ENCODE measurements around the gene L1CAM.

Gene L1CAM

GRCh38 chrX:153917869-153918268, 31.9 kb upstream of the L1CAM start:
- Mint-ChIP-seq H3K36me3 (peaks cover 11 to 40% of the 10 kb centered on the region in 2 donors), H3K27me3 (no peaks in the 10 kb centered on the region), H3K4me3 (no peak overlapping the region), H3K9me3 (no peaks in the 10 kb centered on the region), H3K4me1 (peaks cover 15 to 29% of the 10 kb centered on the region in 2 donors), H3K27ac (peak overlapping the region; percentile 62)
- DNase-seq (no peak), ATAC-seq (replicated peaks) (no peak)

DNA sequence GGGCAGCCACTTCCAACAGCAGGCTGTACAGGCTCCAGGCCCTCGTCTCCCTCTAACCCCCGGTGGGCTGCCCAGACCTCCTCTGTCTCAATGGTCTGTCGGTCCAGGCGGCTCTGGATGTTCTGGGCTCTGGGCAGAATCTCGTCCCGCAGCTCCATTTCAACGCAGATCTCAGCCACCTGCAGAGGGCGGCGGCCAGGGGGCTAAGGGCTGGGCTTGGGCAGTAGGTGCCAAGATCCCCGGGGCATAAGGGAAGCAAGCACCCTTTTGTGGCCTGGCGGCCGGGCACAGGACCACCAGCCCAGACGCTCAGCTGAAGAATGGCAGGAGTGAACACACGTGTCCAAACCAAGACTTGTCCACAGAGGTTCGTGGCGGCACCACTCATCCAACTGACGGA, 27.7 kb upstream of the L1CAM start:
- no peak overlapping the region for H3K27ac Mint-ChIP-seq
- DNase-seq (no peak), ATAC-seq (replicated peaks) (no peak)
- no peak overlapping the region for H3K4me3 Mint-ChIP-seq
- peaks cover 4 to 5% of the 10 kb centered on the region in 2 donors for H3K4me1 Mint-ChIP-seq
- no peaks in the 10 kb centered on the region for H3K9me3 Mint-ChIP-seq
- H3K36me3 Mint-ChIP-seq, result peaks cover 16 to 35% of the 10 kb centered on the region in 2 donors
- H3K27me3 Mint-ChIP-seq, result no peaks in the 10 kb centered on the region

GRCh38 chrX:153913211-153913610, 27.2 kb upstream of the L1CAM start:
- Mint-ChIP-seq H3K36me3 (peaks cover 17 to 39% of the 10 kb centered on the region in 2 donors), H3K27me3 (no peaks in the 10 kb centered on the region), H3K4me1 (peaks cover 4 to 5% of the 10 kb centered on the region in 2 donors), H3K9me3 (no peaks in the 10 kb centered on the region), H3K27ac (no peak overlapping the region), H3K4me3 (no peak overlapping the region)
- ATAC-seq (replicated peaks), result no peak
- no peak for DNase-seq

- H3K4me1 Mint-ChIP-seq, result peaks cover 8 to 9% of the 10 kb centered on the region in 2 donors
- no peaks in the 10 kb centered on the region for H3K27me3 Mint-ChIP-seq
- peaks cover 17 to 32% of the 10 kb centered on the region in 2 donors for H3K36me3 Mint-ChIP-seq
- no peak for ATAC-seq (replicated peaks)
- no peaks in the 10 kb centered on the region for H3K9me3 Mint-ChIP-seq
- DNase-seq, result no peak
- no peak overlapping the region for H3K27ac Mint-ChIP-seq
- no peak overlapping the region for H3K4me3 Mint-ChIP-seq
Measured at GRCh38 chrX:153911798-153912197, 25.8 kb upstream of the L1CAM start.

- Mint-ChIP-seq H3K36me3 (peaks cover 14 to 26% of the 10 kb centered on the region in 2 donors), H3K4me1 (peaks cover 6% of the 10 kb centered on the region in 2 donors), H3K27ac (no peak overlapping the region), H3K27me3 (no peaks in the 10 kb centered on the region), H3K9me3 (no peaks in the 10 kb centered on the region), H3K4me3 (no peak overlapping the region)
- DNase-seq, result no peak
- ATAC-seq (replicated peaks), result no peak
Measured at GRCh38 chrX:153910446-153910845, 24.5 kb upstream of the L1CAM start.

DNA sequence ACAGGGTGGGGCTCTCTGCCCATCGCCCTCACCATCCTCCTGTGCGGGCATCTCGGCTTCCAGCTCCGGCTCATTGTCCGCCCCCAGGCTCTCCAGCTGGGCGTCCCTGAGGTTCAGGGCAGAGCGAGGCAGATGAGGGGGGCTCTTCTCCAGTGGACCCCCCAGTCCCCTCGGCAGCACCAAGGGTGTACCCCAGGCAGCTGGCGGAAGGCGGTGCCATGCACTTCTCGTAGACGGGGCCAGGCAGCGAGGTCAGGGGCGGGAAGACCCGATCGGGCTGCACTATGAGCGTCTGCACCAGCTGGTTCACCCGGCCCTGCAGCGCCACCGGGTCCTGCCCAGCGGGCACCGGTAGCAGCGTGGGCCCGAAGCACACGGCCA, 24.0 kb upstream of the L1CAM start:
- Mint-ChIP-seq H3K4me1 (peaks cover 6 to 10% of the 10 kb centered on the region in 2 donors), H3K4me3 (no peak overlapping the region), H3K27me3 (no peaks in the 10 kb centered on the region), H3K36me3 (peaks cover 14 to 26% of the 10 kb centered on the region in 2 donors), H3K9me3 (no peaks in the 10 kb centered on the region), H3K27ac (no peak overlapping the region)
- ATAC-seq (replicated peaks) (no peak), DNase-seq (no peak)

DNA sequence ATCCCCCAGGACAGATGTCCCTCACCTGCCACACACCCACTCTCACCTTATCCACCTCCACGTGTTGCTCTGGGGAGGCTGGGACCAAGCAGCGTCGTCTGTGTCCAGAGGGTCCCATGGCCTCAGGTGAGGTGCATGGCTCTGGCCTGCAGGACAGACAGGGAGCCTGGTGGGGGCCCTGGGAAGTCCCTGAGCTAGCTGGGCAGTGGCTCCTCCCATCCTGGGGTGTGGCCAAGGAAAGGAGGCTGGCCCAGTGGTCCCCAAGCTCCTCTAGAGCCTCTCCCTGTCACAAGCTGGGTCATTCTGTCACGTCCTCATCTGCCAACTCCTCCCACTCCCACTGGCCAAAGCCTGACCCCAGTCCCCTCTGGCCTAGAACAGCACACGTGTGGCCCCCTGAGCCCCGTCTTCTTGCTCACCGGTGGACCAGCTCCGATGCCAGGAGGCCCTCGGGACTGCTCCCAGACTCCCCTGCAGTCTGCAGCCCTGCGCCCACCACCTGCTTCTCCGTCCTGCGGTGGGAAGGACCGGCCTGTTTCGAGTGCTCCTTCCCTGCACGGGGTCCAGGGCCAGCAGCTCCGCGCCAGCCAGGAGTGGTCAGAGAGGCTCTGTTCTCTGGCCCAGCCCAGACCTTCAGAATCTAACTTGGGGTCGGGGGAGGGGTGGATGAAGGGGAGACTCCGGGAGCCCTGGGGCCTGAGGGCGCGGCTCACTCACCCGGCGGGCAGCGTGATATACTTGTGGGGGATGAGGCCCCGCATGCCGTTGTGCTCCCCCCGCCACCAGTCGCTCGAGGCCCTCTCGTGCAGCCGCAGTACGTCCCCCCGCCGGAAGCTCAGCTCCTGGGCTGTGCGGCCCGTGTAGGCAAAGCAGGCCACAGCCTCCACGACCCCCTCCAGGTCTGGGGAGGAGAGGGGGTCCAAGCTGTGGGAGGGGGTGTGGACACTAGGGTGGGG, 23.3 kb upstream of the L1CAM start:
- Mint-ChIP-seq H3K36me3 (peaks cover 13 to 26% of the 10 kb centered on the region in 2 donors), H3K27ac (peak overlapping the region; percentile 25), H3K4me3 (no peak overlapping the region), H3K27me3 (no peaks in the 10 kb centered on the region), H3K4me1 (peaks cover 10 to 14% of the 10 kb centered on the region in 2 donors), H3K9me3 (no peaks in the 10 kb centered on the region)
- ATAC-seq (replicated peaks), result peak; percentile 37 to 57
- DNase-seq, result no peak

GRCh38 chrX:153908219-153908860, 22.4 kb upstream of the L1CAM start:
- ATAC-seq (replicated peaks) (no peak), DNase-seq (no peak)
- H3K9me3 Mint-ChIP-seq, result no peaks in the 10 kb centered on the region
- H3K27ac Mint-ChIP-seq, result no peak overlapping the region
- H3K27me3 Mint-ChIP-seq, result no peaks in the 10 kb centered on the region
- no peak overlapping the region for H3K4me3 Mint-ChIP-seq
- peaks cover 16 to 24% of the 10 kb centered on the region in 2 donors for H3K4me1 Mint-ChIP-seq
- H3K36me3 Mint-ChIP-seq, result peaks cover 10 to 20% of the 10 kb centered on the region in 2 donors

- ATAC-seq (replicated peaks) (no peak), DNase-seq (no peak)
- no peak overlapping the region for H3K27ac Mint-ChIP-seq
- peaks cover 21 to 33% of the 10 kb centered on the region in 2 donors for H3K4me1 Mint-ChIP-seq
- no peaks in the 10 kb centered on the region for H3K9me3 Mint-ChIP-seq
- H3K36me3 Mint-ChIP-seq, result peaks cover 10 to 20% of the 10 kb centered on the region in 2 donors
- H3K4me3 Mint-ChIP-seq, result no peak overlapping the region
- H3K27me3 Mint-ChIP-seq, result no peaks in the 10 kb centered on the region
Measured at GRCh38 chrX:153907456-153907855, 21.5 kb upstream of the L1CAM start.

GRCh38 chrX:153906126-153906917, 20.3 kb upstream of the L1CAM start:
- DNase-seq (no peak), ATAC-seq (replicated peaks) (no peak)
- Mint-ChIP-seq H3K27ac (peak overlapping the region; percentile 88), H3K36me3 (peaks cover 5 to 13% of the 10 kb centered on the region in 2 donors), H3K9me3 (no peaks in the 10 kb centered on the region), H3K27me3 (no peaks in the 10 kb centered on the region), H3K4me3 (peak overlapping the region in 1 of 2 donors; percentile 30), H3K4me1 (peaks cover 31 to 44% of the 10 kb centered on the region in 2 donors)

GRCh38 chrX:153905481-153906095, 19.6 kb upstream of the L1CAM start:
- Mint-ChIP-seq H3K36me3 (peaks cover 5 to 13% of the 10 kb centered on the region in 2 donors), H3K27ac (peak overlapping the region; percentile 77), H3K4me1 (peaks cover 38 to 52% of the 10 kb centered on the region in 2 donors), H3K27me3 (no peaks in the 10 kb centered on the region), H3K9me3 (no peaks in the 10 kb centered on the region), H3K4me3 (no peak overlapping the region)
- no peak for DNase-seq
- ATAC-seq (replicated peaks), result no peak

GRCh38 chrX:153903991-153904957, 18.3 kb upstream of the L1CAM start, which contains the start of gene AVPR2:
TSS of gene AVPR2 (plus strand) at chrX:153904673. CDS start at chrX:153905146, 473 bp downstream.
- Mint-ChIP-seq H3K36me3 (peaks cover 3 to 13% of the 10 kb centered on the region in 2 donors), H3K4me3 (peak within 1 kb of the TSS; percentile 50 to 75), H3K27ac (peak within 1 kb of the TSS; percentile 86), H3K4me1 (peaks cover 38 to 54% of the 10 kb centered on the region in 2 donors), H3K27me3 (no peaks in the 10 kb centered on the region), H3K9me3 (no peaks in the 10 kb centered on the region)
- ATAC-seq (replicated peaks) (peak; percentile 2 to 19), DNase-seq (no peak)
